ENCODE measurements around the gene CCDC92B. TPM values are rescaled to one million over a fixed set of nuclear protein-coding genes. Genes with fewer than 3 reads are reported as not detected.
A peak's percentile ranks its signal among the peaks of the same experiment; 100 is the strongest.

Gene CCDC92B
- total RNA-seq, 6 donors from 2014 or later = 0.34 TPM; not detected in 4

DNA sequence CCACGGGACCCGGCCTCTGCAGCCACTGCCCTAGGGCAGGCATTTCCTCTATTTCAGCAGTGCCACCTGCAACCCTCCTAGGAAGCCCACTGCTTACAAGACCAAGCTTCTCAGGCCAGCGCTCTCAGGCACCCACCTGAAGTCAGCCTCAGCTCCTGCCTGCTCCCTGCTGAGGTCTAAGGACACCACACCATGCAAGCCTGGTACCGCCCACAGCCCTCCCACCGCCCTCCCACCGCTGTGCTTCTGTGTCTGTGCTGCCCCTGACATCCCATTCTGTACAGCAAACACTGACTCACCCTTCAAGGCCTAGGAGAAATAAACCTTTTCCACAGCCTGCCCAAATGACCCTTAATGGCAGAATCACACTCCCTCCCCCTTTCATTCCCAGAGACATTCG lies 44.2 kb downstream of the CCDC92B start:
- 92 to 98% methylated on average over 7 of the region's 7 CpGs for WGBS, 2 donors
- Histone ChIP-seq H3K36me3 (peaks cover 16 to 43% (median 36%) of the 10 kb centered on the region in 4 donors), H3K27me3 (no peaks in the 10 kb centered on the region), H3K27ac (no peak overlapping the region), H3K9me3 (no peaks in the 10 kb centered on the region), H3K4me3 (no peak overlapping the region), H3K4me1 (peaks cover 25 to 34% (median 32%) of the 10 kb centered on the region in 4 donors)
- no peak for ATAC-seq (ENCODE audit: low FRiP score in 2 of 2)
- TF ChIP-seq EP300 (IDR thresholded peaks at IDR 0.05) = no peak
- TF ChIP-seq, protein P1, sequence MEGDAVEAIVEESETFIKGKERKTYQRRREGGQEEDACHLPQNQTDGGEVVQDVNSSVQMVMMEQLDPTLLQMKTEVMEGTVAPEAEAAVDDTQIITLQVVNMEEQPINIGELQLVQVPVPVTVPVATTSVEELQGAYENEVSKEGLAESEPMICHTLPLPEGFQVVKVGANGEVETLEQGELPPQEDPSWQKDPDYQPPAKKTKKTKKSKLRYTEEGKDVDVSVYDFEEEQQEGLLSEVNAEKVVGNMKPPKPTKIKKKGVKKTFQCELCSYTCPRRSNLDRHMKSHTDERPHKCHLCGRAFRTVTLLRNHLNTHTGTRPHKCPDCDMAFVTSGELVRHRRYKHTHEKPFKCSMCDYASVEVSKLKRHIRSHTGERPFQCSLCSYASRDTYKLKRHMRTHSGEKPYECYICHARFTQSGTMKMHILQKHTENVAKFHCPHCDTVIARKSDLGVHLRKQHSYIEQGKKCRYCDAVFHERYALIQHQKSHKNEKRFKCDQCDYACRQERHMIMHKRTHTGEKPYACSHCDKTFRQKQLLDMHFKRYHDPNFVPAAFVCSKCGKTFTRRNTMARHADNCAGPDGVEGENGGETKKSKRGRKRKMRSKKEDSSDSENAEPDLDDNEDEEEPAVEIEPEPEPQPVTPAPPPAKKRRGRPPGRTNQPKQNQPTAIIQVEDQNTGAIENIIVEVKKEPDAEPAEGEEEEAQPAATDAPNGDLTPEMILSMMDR (IDR thresholded peaks at IDR 0.05) = no peak
- no peak for TF ChIP-seq POLR2AphosphoS5 (IDR thresholded peaks at IDR 0.05)
- no peak for TF ChIP-seq POLR2A (IDR thresholded peaks at IDR 0.05)
- peak in 1 of 2 donors; percentile 60 for DNase-seq

DNA sequence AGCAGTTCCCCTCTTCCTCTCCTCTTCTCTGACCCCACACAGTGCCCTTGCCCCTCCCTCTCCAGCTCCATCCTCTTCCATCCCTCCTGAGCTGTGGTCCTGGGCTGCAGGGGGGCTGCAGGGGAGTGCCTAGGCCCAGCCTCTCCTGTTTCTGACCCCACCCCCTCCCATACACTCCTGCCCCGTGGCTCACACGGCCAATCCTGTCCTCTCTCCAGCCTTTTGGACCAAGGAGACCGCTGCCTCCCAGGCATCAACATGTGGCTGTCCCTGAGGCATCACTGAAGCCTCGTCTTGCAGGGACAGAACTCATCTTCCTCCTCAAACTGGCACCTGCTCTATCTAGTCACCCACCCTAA lies 44.6 kb downstream of the CCDC92B start:
- Histone ChIP-seq H3K9me3 (no peaks in the 10 kb centered on the region), H3K4me1 (peaks cover 21 to 30% (median 28%) of the 10 kb centered on the region in 4 donors), H3K36me3 (peaks cover 19 to 47% (median 40%) of the 10 kb centered on the region in 4 donors), H3K4me3 (no peak overlapping the region), H3K27me3 (no peaks in the 10 kb centered on the region), H3K27ac (no peak overlapping the region)
- WGBS, 2 donors = 74 to 81% methylated on average over 4 of the region's 4 CpGs
- no peak for ATAC-seq (ENCODE audit: low FRiP score in 2 of 2)
- DNase-seq = no peak
- TF ChIP-seq EP300 (IDR thresholded peaks at IDR 0.05) = no peak
- TF ChIP-seq POLR2AphosphoS5 (IDR thresholded peaks at IDR 0.05) = no peak
- TF ChIP-seq POLR2A (IDR thresholded peaks at IDR 0.05) = no peak
- TF ChIP-seq, protein P1 (IDR thresholded peaks at IDR 0.05) = no peak

DNA sequence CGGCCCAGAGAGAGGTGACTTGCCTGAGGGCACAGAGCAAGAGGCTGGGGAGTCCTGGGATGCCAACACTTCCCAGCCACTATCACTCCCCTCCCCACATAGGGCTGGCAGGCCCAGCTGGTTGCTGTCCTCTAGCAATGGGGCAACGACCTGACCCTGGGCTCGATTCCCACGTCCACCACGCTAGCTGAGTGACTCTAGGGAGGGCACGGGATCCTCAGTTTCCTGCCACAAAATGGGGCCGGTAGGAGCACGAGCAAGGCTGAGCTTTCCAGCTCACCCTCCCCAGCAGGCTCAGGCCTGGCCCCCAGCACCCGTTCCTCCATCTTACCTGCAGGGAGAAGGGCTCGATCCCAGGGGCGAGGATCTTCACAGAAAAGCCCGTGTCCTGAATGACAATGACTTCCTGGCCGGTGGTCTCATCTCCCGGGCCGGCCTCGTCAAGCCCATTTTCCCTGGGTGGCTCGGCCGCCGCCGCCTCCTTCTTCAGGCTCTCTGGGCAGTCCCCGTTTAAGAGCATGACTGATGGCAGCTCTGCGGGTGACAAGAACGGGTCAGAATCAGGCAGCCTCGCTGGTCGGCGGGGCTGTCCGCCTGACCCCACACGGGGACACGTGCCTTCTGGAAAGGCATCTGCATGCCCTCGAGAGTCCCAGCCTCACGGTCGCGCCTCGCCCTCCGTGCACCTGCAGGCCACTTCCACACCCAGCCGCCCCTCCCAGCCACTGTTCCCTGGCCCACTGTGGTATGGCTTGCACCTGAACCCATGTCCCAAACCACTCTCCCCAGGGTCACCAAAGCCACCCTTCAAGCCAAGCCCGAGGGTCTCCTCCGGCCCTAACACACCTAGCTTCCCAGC lies 45.2 kb downstream of the CCDC92B start:
- ATAC-seq (ENCODE audit: low FRiP score in 2 of 2) (no peak), DNase-seq (peak in 1 of 2 donors; percentile 79)
- Histone ChIP-seq H3K36me3 (peaks cover 20 to 51% (median 42%) of the 10 kb centered on the region in 4 donors), H3K4me1 (peaks cover 15 to 24% (median 22%) of the 10 kb centered on the region in 4 donors), H3K4me3 (no peak overlapping the region), H3K27ac (no peak overlapping the region), H3K9me3 (no peaks in the 10 kb centered on the region), H3K27me3 (no peaks in the 10 kb centered on the region)
- 90 to 93% methylated on average over 33 to 35 of the region's 38 CpGs for WGBS, 2 donors
- TF ChIP-seq EP300 (IDR thresholded peaks at IDR 0.05) (no peak), POLR2A (IDR thresholded peaks at IDR 0.05) (no peak), POLR2AphosphoS5 (IDR thresholded peaks at IDR 0.05) (no peak)
- TF ChIP-seq, protein P1 (IDR thresholded peaks at IDR 0.05) = no peak

DNA sequence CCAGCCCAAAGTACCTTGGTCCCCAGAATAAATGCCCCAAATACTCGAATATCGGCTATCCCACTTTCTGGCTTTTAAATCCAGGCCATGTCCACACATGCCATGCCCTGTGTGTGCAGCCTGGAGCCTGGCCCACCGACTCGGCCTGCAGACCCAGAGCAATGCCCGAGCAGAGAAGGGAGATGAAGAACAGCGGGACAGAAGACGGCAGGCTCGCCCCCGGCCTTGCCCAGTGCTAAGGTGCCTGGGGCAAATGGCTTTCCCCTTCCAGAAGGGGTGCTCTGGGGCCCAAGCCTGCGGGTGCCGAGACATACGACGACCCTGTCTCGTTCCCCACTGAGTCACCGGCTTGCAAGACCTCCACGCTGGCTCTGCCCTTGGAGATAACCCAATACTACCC lies 45.8 kb downstream of the CCDC92B start:
- DNase-seq (peak; percentile 8 to 67), ATAC-seq (ENCODE audit: low FRiP score in 2 of 2) (no peak)
- WGBS, 2 donors = 92 to 99% methylated on average over 2 to 14 of the region's 16 CpGs
- TF ChIP-seq, protein P1 (IDR thresholded peaks at IDR 0.05) = no peak
- H3K4me3 ChIP-seq = no peak overlapping the region
- no peaks in the 10 kb centered on the region for H3K9me3 ChIP-seq
- no peak overlapping the region for H3K27ac ChIP-seq
- peaks cover 20 to 57% (median 49%) of the 10 kb centered on the region in 4 donors for H3K36me3 ChIP-seq
- peaks cover 10 to 17% (median 15%) of the 10 kb centered on the region in 4 donors for H3K4me1 ChIP-seq
- H3K27me3 ChIP-seq = no peaks in the 10 kb centered on the region

Data from upper lobe of left lung (tissue), 6 donors.